ENCODE data around the gene IQUB.

- TF ChIP-seq POLR2AphosphoS5 (IDR thresholded peaks at IDR 0.05) (no peak), EP300 (conservative IDR thresholded peaks at IDR 0.05; ENCODE audit: poor library complexity, severe bottlenecking) (no peak)
These were observed 37.3 kb upstream of the IQUB start for GRCh38 chr7:123571684-123572083.
